HG03558 (cell line): ENCODE data around the gene DENND2D.

Experiments
- ATAC-seq: cut with Tn5 transposase; IDR thresholded peaks from one replicate; pipeline ENCODE4 v1.9.1; 2021; ENCODE audit warnings: moderate number of reproducible peaks; ENCODE audit not compliant: unreplicated experiment; ENCODE audit errors: extremely low read depth

Gene DENND2D

DNA sequence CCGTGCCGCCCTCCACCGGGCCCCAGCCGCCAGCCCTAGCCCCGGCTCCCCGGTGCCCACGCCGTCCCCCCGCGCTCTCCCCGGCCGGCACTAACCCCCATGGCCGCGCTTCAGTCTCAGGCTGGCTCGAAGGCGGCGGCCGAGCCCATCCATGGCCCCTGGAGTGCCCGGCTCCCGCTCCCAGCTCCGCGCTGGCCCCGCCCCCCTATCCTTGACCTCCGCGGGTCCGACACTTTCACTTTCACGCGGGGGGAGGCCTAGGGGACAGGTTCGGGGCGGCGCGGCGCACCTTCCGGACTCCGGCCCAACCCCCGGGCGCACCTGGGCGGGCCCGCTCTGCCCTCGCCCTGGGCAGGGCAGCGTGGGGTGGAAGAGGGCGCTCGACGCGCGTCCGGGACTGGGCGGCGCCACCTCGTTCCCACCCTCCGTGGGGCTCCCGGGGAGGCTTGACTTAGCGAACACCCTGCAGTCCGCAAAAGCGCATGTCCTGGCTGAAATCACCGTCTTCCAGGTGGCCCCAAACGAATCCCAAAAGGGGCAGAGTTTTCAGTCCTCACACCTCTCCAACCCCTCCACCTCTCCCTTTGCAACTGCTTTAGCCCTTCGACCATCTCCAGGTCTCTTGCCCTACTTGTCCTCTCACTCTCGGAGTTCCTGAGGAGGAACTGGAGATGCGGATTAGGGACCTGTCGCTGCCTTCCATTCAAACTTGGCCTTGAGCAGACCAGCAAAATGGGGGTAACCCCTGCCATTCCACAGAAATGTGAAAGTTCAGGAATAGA, 3.9 kb upstream of the DENND2D start:
- no peak for ATAC-seq

DNA sequence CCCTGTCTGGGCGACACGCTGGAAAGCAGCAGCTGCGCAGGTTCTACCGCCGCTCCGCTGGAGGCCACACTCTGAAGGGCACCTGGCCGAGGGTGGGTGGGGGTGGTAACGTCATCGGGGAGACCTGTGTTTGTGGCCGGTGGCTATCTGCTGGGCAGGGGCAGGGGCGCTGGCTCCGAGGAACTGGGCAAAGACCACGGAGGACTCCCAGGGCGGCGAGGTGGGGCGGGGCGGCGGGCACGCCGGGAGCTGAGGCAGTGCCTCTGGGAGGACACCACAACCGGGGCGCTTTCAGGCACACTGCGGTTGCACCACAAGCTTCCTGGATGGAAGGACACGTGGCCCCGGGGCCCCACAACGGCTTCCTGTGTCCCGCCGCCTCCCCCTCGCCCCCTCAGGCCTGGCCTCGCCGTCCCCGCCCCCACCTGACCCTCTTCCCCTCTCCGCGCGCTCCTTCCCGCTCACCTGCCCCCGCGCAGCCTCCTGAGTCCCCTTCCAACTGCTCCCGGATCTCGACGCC, 3.3 kb upstream of the DENND2D start:
- peak; percentile 37 for ATAC-seq

GRCh38 chr1:111202707-111203623, 2.5 kb upstream of the DENND2D start:
- no peak for ATAC-seq

DNA sequence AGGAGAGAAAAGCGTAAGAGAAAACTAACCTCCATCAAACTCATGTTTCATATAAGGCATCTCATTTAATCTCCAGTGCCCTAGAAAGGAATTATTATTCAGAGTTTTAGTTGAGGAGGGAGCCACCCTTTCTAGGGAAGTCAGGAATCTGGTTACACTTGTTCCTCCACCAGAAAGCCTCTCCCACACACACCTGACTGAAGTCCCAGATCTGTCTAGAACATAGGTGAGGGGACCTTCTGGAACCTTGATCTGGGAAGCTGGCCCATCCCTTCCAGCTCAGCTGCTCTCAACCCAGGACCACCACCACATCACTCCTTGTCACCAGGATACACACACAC, 1.9 kb upstream of the DENND2D start:
- ATAC-seq: no peak

DNA sequence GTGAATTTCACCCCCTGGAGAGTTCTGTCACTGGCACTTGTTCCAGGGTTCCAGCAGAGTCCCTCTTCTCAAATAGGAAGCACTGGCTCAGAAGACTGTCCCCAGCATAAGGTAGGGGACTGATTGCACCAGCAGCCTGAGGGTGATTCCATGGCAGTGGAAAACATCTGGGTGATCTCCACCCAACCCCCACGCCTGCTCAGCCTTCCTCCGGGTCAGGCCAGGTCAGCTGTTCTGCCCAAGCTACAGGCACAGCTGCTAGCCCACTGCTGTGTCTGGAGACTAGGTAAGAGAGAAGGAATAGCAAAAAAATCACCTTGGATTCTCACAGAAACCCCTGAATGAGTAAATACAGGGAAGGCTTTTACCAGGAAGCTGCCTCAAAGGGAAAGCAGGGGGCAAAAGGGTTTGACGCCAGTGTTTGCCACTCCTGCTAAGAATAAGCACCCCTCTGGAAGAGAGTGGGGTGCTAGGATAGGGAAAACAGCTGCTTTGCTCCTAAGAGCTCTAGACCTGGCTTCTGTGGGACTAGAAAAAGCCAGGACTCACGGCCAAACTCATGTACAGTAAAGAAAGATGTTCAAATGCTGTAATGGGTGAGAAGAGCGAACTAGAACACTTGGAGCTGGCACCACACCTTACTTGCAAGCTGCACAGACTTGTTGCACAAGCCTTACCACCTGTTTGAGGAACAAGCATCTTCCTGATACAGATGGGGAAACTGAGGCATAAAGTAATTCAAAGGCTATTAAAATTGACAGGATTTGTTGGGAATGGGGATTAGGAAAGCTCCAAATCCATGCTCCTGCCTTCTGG, 1.0 kb upstream of the DENND2D start:
- ATAC-seq: no peak

DNA sequence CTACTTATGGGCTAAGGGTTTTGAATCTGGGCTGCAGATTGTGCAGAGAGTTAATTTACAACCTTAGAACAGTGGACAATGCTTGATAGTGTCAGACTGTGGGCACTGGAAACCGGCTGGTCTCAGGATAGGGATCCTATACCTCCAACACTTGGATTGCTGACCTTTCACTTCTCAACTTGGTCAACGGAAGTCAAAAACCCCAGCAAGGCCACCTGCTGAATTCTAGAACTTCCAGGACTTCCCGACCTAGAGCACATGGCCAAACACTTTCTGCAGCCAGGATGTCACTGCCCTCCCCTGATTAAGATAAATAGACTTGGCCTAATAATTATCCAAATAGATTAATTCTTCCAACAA, 336 bp upstream of the DENND2D start:
- no peak for ATAC-seq

- ATAC-seq: no peak
Measured at GRCh38 chr1:111199329-111199728, 1.1 kb downstream of the DENND2D start.

GRCh38 chr1:111198836-111199235, 1.6 kb downstream of the DENND2D start:
- ATAC-seq: no peak

GRCh38 chr1:111197598-111198284, 2.7 kb downstream of the DENND2D start:
- ATAC-seq: no peak

DNA sequence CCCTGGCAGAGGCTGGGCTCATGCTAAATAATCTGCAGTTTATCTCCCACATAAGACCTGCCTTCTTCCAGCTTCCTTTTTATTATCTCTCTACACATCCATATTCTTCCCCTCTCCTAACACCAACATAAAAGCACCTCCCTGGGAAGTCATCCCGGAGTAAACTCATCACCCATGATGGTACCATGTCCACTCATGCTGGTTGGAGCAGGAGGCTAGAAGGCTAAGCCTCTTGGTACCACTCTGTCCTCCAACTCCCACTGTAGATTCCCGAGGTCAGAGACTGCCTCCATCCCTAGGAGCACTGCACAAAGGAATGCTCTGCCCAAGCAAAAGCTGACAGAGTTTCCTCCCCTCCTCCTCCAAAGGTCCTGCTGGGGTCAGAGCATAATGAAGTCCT, 4.2 kb downstream of the DENND2D start:
- no peak for ATAC-seq

- no peak for ATAC-seq
Measured at GRCh38 chr1:111195002-111195684, 5.3 kb downstream of the DENND2D start.

DNA sequence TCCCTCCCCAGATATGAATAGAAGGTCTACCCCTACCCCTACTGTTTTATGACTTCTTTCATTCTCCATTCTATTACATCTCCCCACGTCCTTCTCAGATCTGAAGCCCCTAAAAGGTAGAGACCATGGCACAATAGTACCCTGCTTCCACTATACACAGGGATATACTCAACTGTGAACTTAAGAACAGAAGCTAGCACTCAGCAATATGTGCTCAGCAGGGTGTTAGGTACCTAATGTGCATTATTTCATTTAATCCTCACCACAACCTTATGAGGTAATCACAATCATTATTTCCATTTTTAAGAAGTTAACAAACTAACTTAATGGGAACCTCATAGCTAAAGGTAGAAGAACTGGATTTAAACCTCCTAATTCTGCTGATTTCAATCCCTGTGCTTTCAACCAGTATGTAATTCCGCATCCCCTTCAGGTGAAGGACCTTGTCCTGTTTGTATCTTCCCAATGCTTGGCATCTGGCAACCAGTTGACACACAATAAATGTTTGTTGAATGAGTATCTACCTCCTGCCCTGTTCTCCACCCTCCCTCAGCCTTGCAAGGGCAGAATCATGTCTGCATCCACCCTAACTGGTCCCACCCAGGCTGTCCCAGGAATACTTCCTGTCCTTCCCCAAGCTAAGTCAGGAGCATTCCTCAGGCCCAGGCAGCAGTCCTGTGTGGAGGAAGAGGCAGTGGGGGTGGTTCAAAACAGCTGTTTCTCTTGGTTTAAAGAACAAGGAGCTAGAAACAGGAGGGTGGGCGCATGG, 6.5 kb downstream of the DENND2D start:
- ATAC-seq: no peak

GRCh38 chr1:111192658-111193519, 7.6 kb downstream of the DENND2D start:
- ATAC-seq: no peak

- no peak for ATAC-seq
Measured at GRCh38 chr1:111192074-111192473, 8.4 kb downstream of the DENND2D start.

DNA sequence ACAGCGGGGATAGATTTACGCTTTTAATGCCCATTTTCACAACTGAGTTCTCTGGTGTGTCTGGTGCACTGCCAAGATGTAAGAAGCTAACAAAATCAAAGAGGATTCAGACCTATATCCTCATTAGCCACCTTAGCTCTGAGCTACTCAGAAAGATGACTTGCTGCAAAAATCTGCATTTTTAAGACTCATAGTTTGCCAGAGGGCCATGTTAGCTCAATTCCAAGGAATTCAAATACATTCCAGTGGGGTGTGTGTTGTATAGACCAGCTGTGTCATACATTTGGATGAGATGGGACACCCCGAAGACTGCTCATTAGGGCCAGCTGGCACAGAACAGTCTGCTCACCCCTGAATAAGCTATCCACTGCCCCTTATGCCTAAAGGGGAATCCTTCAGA, 8.9 kb downstream of the DENND2D start:
- no peak for ATAC-seq

DNA sequence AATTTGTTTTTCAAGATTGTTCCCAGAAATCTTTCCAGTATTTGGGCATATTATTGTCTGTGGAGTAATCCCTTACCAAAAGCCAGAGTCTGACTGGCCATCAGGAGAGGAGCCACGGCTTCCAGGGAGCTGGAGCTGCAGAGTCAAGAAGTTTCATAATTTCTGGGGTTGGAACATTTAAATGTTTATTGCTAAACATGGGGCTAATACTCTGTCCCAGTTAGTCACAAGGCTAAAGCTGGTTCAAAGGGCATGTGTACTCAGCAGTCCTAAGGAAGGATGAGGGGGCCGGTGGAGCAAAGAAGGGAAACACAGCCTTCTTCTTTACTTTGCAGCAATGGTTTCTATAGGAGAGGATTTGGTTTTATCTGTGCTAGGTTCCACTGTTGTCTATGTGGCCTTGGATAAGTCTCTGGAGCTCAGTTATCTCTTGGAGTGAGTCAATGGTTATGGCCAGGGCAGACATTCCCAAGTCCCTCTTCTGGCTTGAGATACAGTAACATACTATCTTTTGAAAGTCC, 9.5 kb downstream of the DENND2D start:
- no peak for ATAC-seq

DNA sequence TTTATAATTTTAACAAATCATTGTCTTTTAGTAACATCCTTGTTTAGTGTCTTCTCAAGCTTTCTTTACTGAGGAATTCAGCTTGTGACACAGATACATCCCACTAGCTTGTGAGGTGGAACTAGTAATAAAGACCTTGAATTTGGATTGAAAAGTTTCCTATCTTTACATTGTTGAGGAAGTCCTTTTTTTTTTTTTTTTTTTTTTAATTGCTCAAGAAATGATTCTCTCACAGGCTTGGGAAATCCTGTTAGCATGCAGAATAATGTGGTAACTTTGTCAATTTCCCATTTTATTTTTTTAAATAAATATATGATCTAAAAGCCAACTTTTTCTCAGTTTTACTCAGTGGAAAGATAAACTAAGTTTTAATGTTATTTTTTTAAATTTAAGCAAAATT, 15.8 kb downstream of the DENND2D start:
- ATAC-seq: no peak
